HepG2 (cell line): ENCODE data around the gene DHRS12. TPM values are rescaled to one million over a fixed set of nuclear protein-coding genes. Genes with fewer than 3 reads are reported as not detected.

ENCODE experiments used
- ATAC-seq: fragments of 200-7000 bp; cut with Tn5 transposase; 3 replicates; pipeline ENCODE4 v1.9.1; 2020; ENCODE audit warnings: mild to moderate bottlenecking, moderate library complexity
- BruUV-seq: library from RNA; stranded (reverse); fragments of 400-500 nt; replicated peaks from 2 replicates; lab custom pipeline; 2021; lab: Mats Ljungman, UMichigan
- CTCF ChIA-PET: fragments of 300-600 bp; formaldehyde crosslinking; extraction: SDS; loops from one replicate; lab custom pipeline; 2021; ENCODE audit warnings: low total read pairs, inconsistent platforms, low intra/inter-chr PET ratio; lab: Yijun Ruan, JAX
- POLR2A ChIA-PET: fragments of 350-600 bp; sonication (Branson Sonifier 250); formaldehyde crosslinking; loops from one replicate; lab custom pipeline; 2020; ENCODE audit warnings: antibody characterized with exemption, inconsistent platforms; lab: Yijun Ruan, JAX
- DNase-seq: peaks from one replicate; pipeline ENCODE4 v3.0.0-alpha.2; 2015; ENCODE audit warnings: low spot score
- FAIRE-seq: peaks from 3 replicates; lab custom pipeline; 2011; peaks lifted over from hg19 to GRCh38; lab: Jason Lieb, UNC
- H2AFZ ChIP-seq: one replicate; pipeline ENCODE4 v1.6.1; 2011; ENCODE audit warnings: low read length, inconsistent platforms
- H3K27ac ChIP-seq: fragments of 300-600 bp; 3 replicates; pipeline ENCODE4 v1.8.0; 2011; ENCODE audit warnings: mixed run types, mild to moderate bottlenecking, mixed read lengths, low read length, inconsistent platforms; ENCODE audit not compliant: insufficient read depth; ENCODE audit errors: extremely low read length
- H3K27me3 ChIP-seq, 2 experiments: fragments of 200-600 bp in 1 of 2; 2 replicates in 1 of 2; 3 replicates in 1 of 2; pipeline versions ENCODE4 v1.6.0 to v1.8.0; 2011; ENCODE audit warnings: low read length in 2 of 2, mild to moderate bottlenecking in 2 of 2, moderate library complexity in 2 of 2, inconsistent platforms in 1 of 2; ENCODE audit not compliant: insufficient read depth in 2 of 2, control insufficient read depth in 1 of 2
- H3K36me3 ChIP-seq, 2 experiments: fragments of 200-600 bp in 1 of 2; replicated peaks in 1 of 2; 2 replicates in 1 of 2; 3 replicates in 1 of 2; pipeline versions ENCODE4 v1.5.1 to v1.8.0; 2011; ENCODE audit warnings: low read length in 2 of 2, inconsistent platforms in 1 of 2; ENCODE audit not compliant: insufficient read depth in 2 of 2, control insufficient read depth in 1 of 2
- H3K4me1 ChIP-seq: 2 replicates; pipeline ENCODE4 v1.5.1; 2012; ENCODE audit warnings: low read length, inconsistent platforms; ENCODE audit not compliant: insufficient read depth
- H3K4me2 ChIP-seq: 2 replicates; pipeline ENCODE4 v1.6.0; 2011; ENCODE audit warnings: low read depth, low read length, inconsistent platforms
- H3K4me3 ChIP-seq, 3 experiments: fragments of 200-600 bp in 1 of 3; sonication (generic), shearing (Covaris generic) in 1 of 3; replicated peaks in 1 of 3; 2 replicates each; pipeline ENCODE4 v1.5.1; 2011 to 2016; ENCODE audit warnings: low read length in 3 of 3, inconsistent platforms in 2 of 3, low read depth in 2 of 3, mild to moderate bottlenecking in 2 of 3, control low read depth in 1 of 3, mixed read lengths in 1 of 3; ENCODE audit not compliant: insufficient read depth in 1 of 3
- H3K79me2 ChIP-seq: one replicate; pipeline ENCODE4 v1.6.1; 2011; ENCODE audit warnings: low read length, inconsistent platforms; ENCODE audit not compliant: insufficient read depth
- H3K9ac ChIP-seq: 2 replicates; pipeline ENCODE4 v1.6.0; 2011; ENCODE audit warnings: mild to moderate bottlenecking, low read depth, low read length, inconsistent platforms; ENCODE audit not compliant: insufficient read depth
- H3K9me3 ChIP-seq: 2 replicates; pipeline ENCODE4 v1.5.1; 2012; ENCODE audit warnings: mild to moderate bottlenecking, low read length
- H4K20me1 ChIP-seq: 2 replicates; pipeline ENCODE4 v1.6.0; 2011; ENCODE audit warnings: inconsistent platforms, mild to moderate bottlenecking, low read length, moderate library complexity; ENCODE audit not compliant: insufficient read depth
- CAMTA2 ChIP-seq: sonication (generic); formaldehyde crosslinking; IDR thresholded peaks from 2 replicates; pipeline ENCODE4 v1.4.0; 2020; ENCODE audit warnings: mild to moderate bottlenecking, missing genetic modification reagents, borderline replicate concordance
- CBX5 ChIP-seq: sonication (generic); formaldehyde crosslinking; IDR thresholded peaks from 2 replicates; pipeline ENCODE4 v1.4.0; 2020; ENCODE audit warnings: missing genetic modification reagents, borderline replicate concordance
- ELF1 ChIP-seq: sonication (generic); formaldehyde crosslinking; IDR thresholded peaks from 2 replicates; pipeline ENCODE4 v1.4.0; 2020; ENCODE audit warnings: missing genetic modification reagents
- EZH2 ChIP-seq: conservative IDR thresholded peaks from 2 replicates; pipeline ENCODE4 v1.6.1; 2012; ENCODE audit warnings: mild to moderate bottlenecking, low read depth, low read length, moderate library complexity
- JUNB ChIP-seq: sonication (generic); formaldehyde crosslinking; IDR thresholded peaks from 2 replicates; pipeline ENCODE4 v1.8.0; 2022; ENCODE audit warnings: missing genetic modification reagents, mild to moderate bottlenecking, borderline replicate concordance
- KLF6 ChIP-seq: IDR thresholded peaks from 2 replicates; pipeline ENCODE4 v1.8.0; 2016; ENCODE audit warnings: missing biosample characterization, missing genetic modification reagents
- MAFG ChIP-seq: sonication (generic); formaldehyde crosslinking; IDR thresholded peaks from 2 replicates; pipeline ENCODE4 v1.5.1; 2020; ENCODE audit warnings: mild to moderate bottlenecking, missing genetic modification reagents
- NFIB ChIP-seq: sonication (generic); formaldehyde crosslinking; IDR thresholded peaks from 2 replicates; pipeline ENCODE4 v1.9.0; 2021; ENCODE audit warnings: missing genetic modification reagents, mild to moderate bottlenecking, borderline replicate concordance
- NONO ChIP-seq, 2 experiments: fragments of 450-650 bp in 1 of 2; sonication (generic) in 1 of 2; formaldehyde crosslinking in 1 of 2; IDR thresholded peaks in 1 of 2; conservative IDR thresholded peaks in 1 of 2; 2 replicates each; pipeline versions ENCODE4 v1.6.1 to v1.8.0; 2017 to 2022; ENCODE audit warnings: mild to moderate bottlenecking in 1 of 2, missing genetic modification reagents in 1 of 2, moderate library complexity in 1 of 2
- SALL2 ChIP-seq: sonication (generic); formaldehyde crosslinking; IDR thresholded peaks from 2 replicates; pipeline ENCODE4 v1.8.1; 2023; ENCODE audit warnings: mild to moderate bottlenecking, missing genetic modification reagents, inconsistent platforms
- ZFP1 ChIP-seq: IDR thresholded peaks from 2 replicates; pipeline ENCODE4 v1.6.1; 2016
- ZNF275 ChIP-seq: sonication (generic); formaldehyde crosslinking; IDR thresholded peaks from 2 replicates; pipeline ENCODE4 v1.8.0; 2022; ENCODE audit warnings: missing genetic modification reagents, mild to moderate bottlenecking, inconsistent platforms, borderline replicate concordance
- ZNF572 ChIP-seq: sonication (generic); formaldehyde crosslinking; IDR thresholded peaks from 2 replicates; pipeline ENCODE4 v1.5.1; 2020; ENCODE audit warnings: mild to moderate bottlenecking, missing genetic modification reagents
- ZNF598 ChIP-seq: sonication (generic); formaldehyde crosslinking; IDR thresholded peaks from 2 replicates; pipeline ENCODE4 v1.5.1; 2020; ENCODE audit warnings: mild to moderate bottlenecking, missing genetic modification reagents, borderline replicate concordance
- ZSCAN21 ChIP-seq: sonication (generic); formaldehyde crosslinking; IDR thresholded peaks from 2 replicates; pipeline ENCODE4 v1.8.0; 2022; ENCODE audit warnings: mild to moderate bottlenecking, missing genetic modification reagents, moderate library complexity, borderline replicate concordance
- WGBS: methylation state at CpG from one replicate; pipeline ENCODE4 v1.1.6; 2017; ENCODE audit warnings: low lambda C conversion rate; 5-methylcytosine and 5-hydroxymethylcytosine counted together
- in situ Hi-C: cut with HindIII; loops from 2 replicates; pipeline ENCODE4 v1.10.0; 2017; ENCODE audit warnings: low pct_unique_long_range_greater_than_20kb; ENCODE audit not compliant: extremely low pct_ligation_motif_present
- intact Hi-C: fragments of 100-400 bp; cut with micrococcal nuclease; formaldehyde crosslinking; loops from one replicate; pipeline ENCODE4 v1.10.0; 2022; ENCODE audit not compliant: unreplicated experiment
- polyA plus RNA-seq, 8 experiments: library from polyadenylated mRNA; depleted of rRNA in 3 of 8; stranded (reverse) in 7 of 8; unstranded in 1 of 8; fragments of >200 nt; fragmentation: Illumina TruSeq in 4 of 8; extraction: Trizol in 4 of 8; gene quantifications; 2 replicates each; pipeline versions ENCODE4 v1.2.1 to v1.2.3, GENCODE V29; 2011 to 2016; ENCODE audit warnings: low read depth in 4 of 8, missing spikeins in 1 of 8, mixed read lengths in 1 of 8; ENCODE audit not compliant: insufficient read depth in 1 of 8
- total RNA-seq, 5 experiments: library from RNA; depleted of rRNA; stranded (reverse); fragments of >200 nt; fragmentation: Illumina TruSeq; extraction: Trizol; gene quantifications; 2 replicates each; pipeline ENCODE4 v1.2.3, GENCODE V29; 2016; ENCODE audit warnings: low read depth in 1 of 5
- TF ChIP-seq, protein P1 (sequence below): sonication (generic); formaldehyde crosslinking; IDR thresholded peaks from 2 replicates; pipeline ENCODE4 v1.5.1; 2020; ENCODE audit warnings: mild to moderate bottlenecking, missing genetic modification reagents, borderline replicate concordance
- TF ChIP-seq, protein P2 (sequence below): sonication (generic); formaldehyde crosslinking; IDR thresholded peaks from 2 replicates; pipeline ENCODE4 v1.4.0; 2020; ENCODE audit warnings: low read depth, mild to moderate bottlenecking, missing genetic modification reagents
- TF ChIP-seq, protein P3 (sequence below): sonication (generic); formaldehyde crosslinking; IDR thresholded peaks from 2 replicates; pipeline ENCODE4 v1.4.0; 2020; ENCODE audit warnings: mild to moderate bottlenecking, low read depth, missing genetic modification reagents
- TF ChIP-seq, protein P4 (sequence below): sonication (generic); formaldehyde crosslinking; IDR thresholded peaks from 2 replicates; pipeline ENCODE4 v1.4.0; 2020; ENCODE audit warnings: mild to moderate bottlenecking, missing genetic modification reagents, borderline replicate concordance

Gene DHRS12
- total and polyA plus RNA-seq, 2 of the 13 experiments (the other 11 are each of a cell fraction or from before 2014, with no cell fraction given) = 7.2 to 8.4 TPM

DNA sequence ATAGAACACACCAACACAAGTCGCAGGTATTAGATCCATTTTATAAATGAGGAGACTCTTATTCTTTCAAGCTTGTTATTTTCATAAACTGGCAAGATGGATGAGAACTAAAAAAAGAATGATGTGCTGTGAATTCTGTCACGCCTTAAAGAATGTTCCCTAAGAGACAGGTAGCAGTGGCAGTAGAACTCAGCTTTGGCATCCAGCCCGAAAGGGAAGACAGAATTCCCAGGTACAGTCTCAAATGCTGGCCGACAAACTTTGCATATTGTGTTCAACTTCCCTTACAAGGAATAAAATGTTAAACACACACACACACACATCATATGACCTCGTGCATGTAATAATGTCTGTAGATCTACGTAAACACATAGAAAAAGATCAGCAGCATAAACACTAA lies 37.8 kb upstream of the DHRS12 start (continued):
- TF ChIP-seq, protein P1, sequence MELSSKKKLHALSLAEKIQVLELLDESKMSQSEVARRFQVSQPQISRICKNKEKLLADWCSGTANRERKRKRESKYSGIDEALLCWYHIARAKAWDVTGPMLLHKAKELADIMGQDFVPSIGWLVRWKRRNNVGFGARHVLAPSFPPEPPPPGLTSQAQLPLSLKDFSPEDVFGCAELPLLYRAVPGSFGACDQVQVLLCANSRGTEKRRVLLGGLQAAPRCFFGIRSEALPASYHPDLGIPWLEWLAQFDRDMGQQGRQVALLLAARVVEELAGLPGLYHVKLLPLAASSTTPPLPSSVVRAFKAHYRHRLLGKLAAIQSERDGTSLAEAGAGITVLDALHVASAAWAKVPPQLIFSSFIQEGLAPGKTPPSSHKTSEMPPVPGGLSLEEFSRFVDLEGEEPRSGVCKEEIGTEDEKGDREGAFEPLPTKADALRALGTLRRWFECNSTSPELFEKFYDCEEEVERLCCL (CRISPR knock-in tag) = no peak
- no peak for TF ChIP-seq ZFP1 (CRISPR knock-in tag)
- TF ChIP-seq NFIB = no peak
- TF ChIP-seq, protein P2, sequence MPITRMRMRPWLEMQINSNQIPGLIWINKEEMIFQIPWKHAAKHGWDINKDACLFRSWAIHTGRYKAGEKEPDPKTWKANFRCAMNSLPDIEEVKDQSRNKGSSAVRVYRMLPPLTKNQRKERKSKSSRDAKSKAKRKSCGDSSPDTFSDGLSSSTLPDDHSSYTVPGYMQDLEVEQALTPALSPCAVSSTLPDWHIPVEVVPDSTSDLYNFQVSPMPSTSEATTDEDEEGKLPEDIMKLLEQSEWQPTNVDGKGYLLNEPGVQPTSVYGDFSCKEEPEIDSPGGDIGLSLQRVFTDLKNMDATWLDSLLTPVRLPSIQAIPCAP (CRISPR knock-in tag) = no peak
- TF ChIP-seq, protein P3, sequence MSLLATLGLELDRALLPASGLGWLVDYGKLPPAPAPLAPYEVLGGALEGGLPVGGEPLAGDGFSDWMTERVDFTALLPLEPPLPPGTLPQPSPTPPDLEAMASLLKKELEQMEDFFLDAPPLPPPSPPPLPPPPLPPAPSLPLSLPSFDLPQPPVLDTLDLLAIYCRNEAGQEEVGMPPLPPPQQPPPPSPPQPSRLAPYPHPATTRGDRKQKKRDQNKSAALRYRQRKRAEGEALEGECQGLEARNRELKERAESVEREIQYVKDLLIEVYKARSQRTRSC = no peak
- TF ChIP-seq ZNF275 (CRISPR knock-in tag) = no peak

- no peaks in the 10 kb centered on the region for H3K79me2 ChIP-seq
- WGBS = 74% methylated on average over 5 of the region's 6 CpGs
- H4K20me1 ChIP-seq = no peaks in the 10 kb centered on the region
- H3K9me3 ChIP-seq = no peaks in the 10 kb centered on the region
- no peak for FAIRE-seq
- H3K4me3 ChIP-seq = no peak overlapping the region
- ChIA-PET CTCF (no interaction called here), POLR2A (no interaction called here)
- intact Hi-C loops = no loop called here
- H3K27ac ChIP-seq = no peak overlapping the region
- ATAC-seq = no peak
- no peak for TF ChIP-seq NONO (IDR thresholded peaks at IDR 0.05)
- no peak for TF ChIP-seq NONO (CRISPR knock-in tag; conservative IDR thresholded peaks at IDR 0.05)
- no peak for TF ChIP-seq MAFG
- TF ChIP-seq CAMTA2 (CRISPR knock-in tag) = no peak
- TF ChIP-seq ZNF572 (CRISPR knock-in tag) = no peak
- TF ChIP-seq, protein P4, sequence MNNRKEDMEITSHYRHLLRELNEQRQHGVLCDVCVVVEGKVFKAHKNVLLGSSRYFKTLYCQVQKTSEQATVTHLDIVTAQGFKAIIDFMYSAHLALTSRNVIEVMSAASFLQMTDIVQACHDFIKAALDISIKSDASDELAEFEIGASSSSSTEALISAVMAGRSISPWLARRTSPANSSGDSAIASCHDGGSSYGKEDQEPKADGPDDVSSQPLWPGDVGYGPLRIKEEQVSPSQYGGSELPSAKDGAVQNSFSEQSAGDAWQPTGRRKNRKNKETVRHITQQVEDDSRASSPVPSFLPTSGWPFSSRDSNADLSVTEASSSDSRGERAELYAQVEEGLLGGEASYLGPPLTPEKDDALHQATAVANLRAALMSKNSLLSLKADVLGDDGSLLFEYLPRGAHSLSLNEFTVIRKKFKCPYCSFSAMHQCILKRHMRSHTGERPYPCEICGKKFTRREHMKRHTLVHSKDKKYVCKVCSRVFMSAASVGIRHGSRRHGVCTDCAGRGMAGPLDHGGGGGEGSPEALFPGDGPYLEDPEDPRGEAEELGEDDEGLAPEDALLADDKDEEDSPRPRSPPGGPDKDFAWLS (CRISPR knock-in tag) = no peak
- TF ChIP-seq JUNB (CRISPR knock-in tag) = no peak
- TF ChIP-seq ZSCAN21 (CRISPR knock-in tag) = no peak
- no peak for TF ChIP-seq ZNF598 (CRISPR knock-in tag)
- no peak for TF ChIP-seq SALL2 (CRISPR knock-in tag)
- TF ChIP-seq ELF1 (CRISPR knock-in tag) = no peak
- TF ChIP-seq EZH2 = no peak
- no peak for TF ChIP-seq CBX5
- no peak for TF ChIP-seq KLF6 (CRISPR knock-in tag)
- no peak overlapping the region for H3K4me2 ChIP-seq
- H2AFZ ChIP-seq = no peak overlapping the region
- no peak for DNase-seq
- in situ Hi-C loops = no loop called here
- H3K4me1 ChIP-seq = peaks cover 6% of the 10 kb centered on the region
- no peaks in the 10 kb centered on the region for H3K36me3 ChIP-seq
- no peaks in the 10 kb centered on the region for H3K27me3 ChIP-seq
- BruUV-seq = no TSS peak
- H3K9ac ChIP-seq = no peak overlapping the region
Measured at GRCh38 chr13:51840917-51841316, 37.0 kb upstream of the DHRS12 start.
